ENCODE data around the gene HES1.

GRCh38 chr3:194129581-194130133 lies 6.3 kb upstream of the HES1 start:
- TF ChIP-seq, protein P1, sequence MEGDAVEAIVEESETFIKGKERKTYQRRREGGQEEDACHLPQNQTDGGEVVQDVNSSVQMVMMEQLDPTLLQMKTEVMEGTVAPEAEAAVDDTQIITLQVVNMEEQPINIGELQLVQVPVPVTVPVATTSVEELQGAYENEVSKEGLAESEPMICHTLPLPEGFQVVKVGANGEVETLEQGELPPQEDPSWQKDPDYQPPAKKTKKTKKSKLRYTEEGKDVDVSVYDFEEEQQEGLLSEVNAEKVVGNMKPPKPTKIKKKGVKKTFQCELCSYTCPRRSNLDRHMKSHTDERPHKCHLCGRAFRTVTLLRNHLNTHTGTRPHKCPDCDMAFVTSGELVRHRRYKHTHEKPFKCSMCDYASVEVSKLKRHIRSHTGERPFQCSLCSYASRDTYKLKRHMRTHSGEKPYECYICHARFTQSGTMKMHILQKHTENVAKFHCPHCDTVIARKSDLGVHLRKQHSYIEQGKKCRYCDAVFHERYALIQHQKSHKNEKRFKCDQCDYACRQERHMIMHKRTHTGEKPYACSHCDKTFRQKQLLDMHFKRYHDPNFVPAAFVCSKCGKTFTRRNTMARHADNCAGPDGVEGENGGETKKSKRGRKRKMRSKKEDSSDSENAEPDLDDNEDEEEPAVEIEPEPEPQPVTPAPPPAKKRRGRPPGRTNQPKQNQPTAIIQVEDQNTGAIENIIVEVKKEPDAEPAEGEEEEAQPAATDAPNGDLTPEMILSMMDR (IDR thresholded peaks at IDR 0.05), result no peak
- TF ChIP-seq POLR2A (IDR thresholded peaks at IDR 0.05), result no peak
- no peak for TF ChIP-seq EP300 (IDR thresholded peaks at IDR 0.05)

All from tibial nerve (tissue), 4 donors.